Right atrium auricular region (tissue), 2 donors: Measurements from ENCODE around the gene VPS29. TPM values are rescaled to one million over a fixed set of nuclear protein-coding genes. Genes with fewer than 3 reads are reported as not detected.

Experiments used
- DNase-seq: peaks from one replicate; pipeline ENCODE4 v3.0.0-alpha.2; 2019; ENCODE audit warnings: low spot score
- H3K27ac ChIP-seq, 2 donors: fragments of 200-600 bp; sonication (generic); 1 replicate in 1 of 2; 2 replicates in 1 of 2; pipeline ENCODE4 v1.5.1; 2016 to 2019
- H3K27me3 ChIP-seq, 2 donors: fragments of 200-600 bp; sonication (generic); one replicate each; pipeline versions ENCODE4 v1.5.1 to v1.6.0; 2017 to 2019
- H3K36me3 ChIP-seq: fragments of 200-600 bp; sonication (generic); one replicate; pipeline ENCODE4 v1.5.1; 2016
- H3K4me1 ChIP-seq, 2 donors: fragments of 200-600 bp; sonication (generic); one replicate each; pipeline versions ENCODE4 v1.5.1 to v1.6.0; 2017 to 2019
- H3K4me3 ChIP-seq, 2 donors: fragments of 200-600 bp; sonication (generic); 1 replicate in 1 of 2; 2 replicates in 1 of 2; pipeline ENCODE4 v1.5.1; 2017 to 2019; ENCODE audit warnings: mild to moderate bottlenecking in 1 of 2, moderate library complexity in 1 of 2
- H3K9me3 ChIP-seq, 2 donors: fragments of 200-600 bp; sonication (generic); one replicate each; pipeline ENCODE4 v1.5.1; 2019
- total RNA-seq, 2 donors: library from RNA; depleted of rRNA; stranded (reverse); fragments of >200 nt; gene quantifications; one replicate each; pipeline ENCODE4 v1.1.0, GENCODE V29; 2016
- TF ChIP-seq, protein P1 (sequence below), 2 donors: fragments of 200-600 bp; sonication (generic); IDR thresholded peaks; one replicate each; pipeline ENCODE4 v1.5.1; 2019; ENCODE audit warnings: antibody characterized with exemption in 2 of 2

VPS29 gene
- total RNA-seq, 2 donors from 2014 or later: 65.7 to 96.1 TPM

DNA sequence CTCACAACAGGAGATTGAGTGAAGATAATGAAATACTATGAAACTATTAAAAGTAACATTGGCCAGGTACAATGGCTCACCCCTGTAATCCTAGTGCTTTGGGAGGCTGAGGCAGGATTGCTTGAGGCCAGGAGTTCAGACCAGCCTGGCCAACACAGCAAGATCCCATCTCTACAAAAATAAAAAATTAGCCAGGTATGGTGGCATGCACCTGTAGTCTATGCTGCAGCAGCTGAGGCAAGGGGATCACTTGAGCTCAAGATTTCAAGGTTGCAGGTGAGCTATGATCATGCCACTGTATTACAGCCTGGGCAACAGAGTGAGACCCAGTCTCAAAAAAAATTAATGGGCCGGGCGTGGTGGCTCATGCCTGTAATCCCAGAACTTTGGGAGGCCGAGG is 15.1 kb upstream of the VPS29 start:
- Histone ChIP-seq H3K9me3 (no peaks in the 10 kb centered on the region), H3K27me3 (no peaks in the 10 kb centered on the region), H3K27ac (no peak overlapping the region), H3K4me3 (no peak overlapping the region), H3K36me3 (no peaks in the 10 kb centered on the region), H3K4me1 (no peaks in the 10 kb centered on the region)
- TF ChIP-seq, protein P1, sequence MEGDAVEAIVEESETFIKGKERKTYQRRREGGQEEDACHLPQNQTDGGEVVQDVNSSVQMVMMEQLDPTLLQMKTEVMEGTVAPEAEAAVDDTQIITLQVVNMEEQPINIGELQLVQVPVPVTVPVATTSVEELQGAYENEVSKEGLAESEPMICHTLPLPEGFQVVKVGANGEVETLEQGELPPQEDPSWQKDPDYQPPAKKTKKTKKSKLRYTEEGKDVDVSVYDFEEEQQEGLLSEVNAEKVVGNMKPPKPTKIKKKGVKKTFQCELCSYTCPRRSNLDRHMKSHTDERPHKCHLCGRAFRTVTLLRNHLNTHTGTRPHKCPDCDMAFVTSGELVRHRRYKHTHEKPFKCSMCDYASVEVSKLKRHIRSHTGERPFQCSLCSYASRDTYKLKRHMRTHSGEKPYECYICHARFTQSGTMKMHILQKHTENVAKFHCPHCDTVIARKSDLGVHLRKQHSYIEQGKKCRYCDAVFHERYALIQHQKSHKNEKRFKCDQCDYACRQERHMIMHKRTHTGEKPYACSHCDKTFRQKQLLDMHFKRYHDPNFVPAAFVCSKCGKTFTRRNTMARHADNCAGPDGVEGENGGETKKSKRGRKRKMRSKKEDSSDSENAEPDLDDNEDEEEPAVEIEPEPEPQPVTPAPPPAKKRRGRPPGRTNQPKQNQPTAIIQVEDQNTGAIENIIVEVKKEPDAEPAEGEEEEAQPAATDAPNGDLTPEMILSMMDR (IDR thresholded peaks at IDR 0.05): no peak
- no peak for DNase-seq

DNA sequence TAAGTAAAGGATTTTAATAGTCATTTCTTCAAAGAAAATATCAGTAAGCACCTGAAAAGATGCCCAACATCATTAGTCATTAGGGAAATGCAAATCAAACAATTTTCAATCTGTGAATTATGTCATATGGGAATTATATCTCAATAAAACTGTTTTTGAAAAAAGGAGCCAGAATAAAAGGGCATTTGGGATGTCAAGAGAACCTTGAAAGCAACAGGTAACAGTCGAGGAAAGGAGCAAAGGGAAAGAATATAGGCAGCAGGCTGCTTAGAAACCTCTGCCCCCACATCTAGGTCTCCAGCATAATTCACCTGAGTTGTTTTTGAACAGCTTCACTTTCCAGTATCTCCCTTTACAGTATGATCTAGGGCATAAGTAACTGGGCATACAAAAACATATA is 12.5 kb upstream of the VPS29 start:
- Histone ChIP-seq H3K4me3 (no peak overlapping the region), H3K27ac (no peak overlapping the region), H3K36me3 (no peaks in the 10 kb centered on the region), H3K4me1 (no peaks in the 10 kb centered on the region), H3K27me3 (no peaks in the 10 kb centered on the region), H3K9me3 (no peaks in the 10 kb centered on the region)
- TF ChIP-seq, protein P1 (IDR thresholded peaks at IDR 0.05): no peak
- no peak for DNase-seq

DNA sequence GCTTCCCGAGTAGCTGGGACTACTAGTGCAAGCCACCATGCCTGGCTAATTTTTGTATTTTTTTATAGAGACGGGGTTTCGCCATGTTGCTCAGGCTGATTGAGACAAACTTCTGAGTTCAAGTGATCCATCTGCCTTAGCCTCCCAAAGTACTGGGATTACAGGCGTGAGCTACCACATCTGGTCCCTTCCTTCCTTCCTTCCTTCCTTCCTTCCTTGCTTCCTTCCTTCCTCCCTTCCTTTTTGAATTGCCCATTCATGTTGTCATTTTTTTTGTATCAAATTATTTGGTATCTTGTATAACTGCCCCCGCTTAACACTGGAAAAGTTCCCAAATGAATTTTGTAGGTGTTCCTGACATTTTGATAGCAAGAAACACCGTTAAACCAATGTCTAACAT is 11.9 kb upstream of the VPS29 start:
- Histone ChIP-seq H3K4me1 (no peaks in the 10 kb centered on the region), H3K27me3 (no peaks in the 10 kb centered on the region), H3K4me3 (no peak overlapping the region), H3K36me3 (no peaks in the 10 kb centered on the region), H3K9me3 (no peaks in the 10 kb centered on the region), H3K27ac (no peak overlapping the region)
- TF ChIP-seq, protein P1 (IDR thresholded peaks at IDR 0.05): no peak
- no peak for DNase-seq

DNA sequence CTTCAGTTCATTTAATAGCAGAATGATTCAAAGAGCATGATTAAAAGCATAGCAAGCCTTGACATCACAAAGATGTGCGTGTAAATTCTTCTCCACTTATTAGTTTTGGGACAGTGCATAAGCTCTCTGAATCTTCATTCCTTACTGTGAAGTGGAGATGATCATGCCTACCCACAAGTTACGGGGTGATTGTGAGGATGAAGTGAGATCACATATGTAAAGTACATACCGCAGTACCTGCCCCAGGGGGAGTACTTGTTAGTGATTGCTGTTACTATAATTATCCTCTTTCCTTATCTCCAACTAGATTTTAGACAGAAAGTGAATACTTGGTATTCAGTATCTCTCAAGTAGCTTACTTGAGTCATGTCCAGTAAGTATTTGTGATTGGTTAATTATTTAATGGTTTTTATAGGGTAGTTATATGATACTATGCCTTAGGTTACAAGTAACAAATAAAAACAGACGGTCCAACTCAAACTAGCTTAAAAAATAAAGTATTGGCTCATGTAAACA is 6.2 kb upstream of the VPS29 start:
- no peak overlapping the region for H3K4me3 ChIP-seq
- TF ChIP-seq, protein P1 (IDR thresholded peaks at IDR 0.05): no peak
- H3K9me3 ChIP-seq: no peaks in the 10 kb centered on the region
- no peak for DNase-seq
- H3K27me3 ChIP-seq: no peaks in the 10 kb centered on the region
- no peak overlapping the region for H3K27ac ChIP-seq
- no peaks in the 10 kb centered on the region for H3K36me3 ChIP-seq
- H3K4me1 ChIP-seq: no peaks in the 10 kb centered on the region

DNA sequence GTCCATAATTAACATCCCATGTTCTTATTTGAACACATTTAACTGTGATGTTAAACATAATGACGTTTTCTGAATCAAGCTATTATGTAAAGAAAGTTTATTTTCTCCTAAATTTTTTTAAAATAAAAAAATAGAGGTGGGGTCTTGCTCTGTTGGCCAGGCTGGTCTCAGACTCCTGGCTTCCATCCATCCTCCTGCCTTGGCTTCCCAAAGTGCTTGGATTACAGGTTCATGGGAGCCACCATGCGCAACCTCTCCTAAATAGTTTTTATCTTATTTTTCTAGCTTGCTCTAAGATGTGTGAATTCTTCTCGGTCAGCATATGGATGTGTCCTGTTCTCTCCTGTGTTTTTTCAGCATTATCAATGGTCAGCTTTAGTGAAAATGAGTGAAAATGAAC is 3.4 kb upstream of the VPS29 start:
- no peaks in the 10 kb centered on the region for H3K36me3 ChIP-seq
- DNase-seq: no peak
- no peaks in the 10 kb centered on the region for H3K27me3 ChIP-seq
- TF ChIP-seq, protein P1 (IDR thresholded peaks at IDR 0.05): no peak
- no peaks in the 10 kb centered on the region for H3K9me3 ChIP-seq
- H3K27ac ChIP-seq: no peak overlapping the region
- H3K4me1 ChIP-seq: peaks cover 0 to 15% of the 10 kb centered on the region in 2 donors
- H3K4me3 ChIP-seq: no peak overlapping the region

DNA sequence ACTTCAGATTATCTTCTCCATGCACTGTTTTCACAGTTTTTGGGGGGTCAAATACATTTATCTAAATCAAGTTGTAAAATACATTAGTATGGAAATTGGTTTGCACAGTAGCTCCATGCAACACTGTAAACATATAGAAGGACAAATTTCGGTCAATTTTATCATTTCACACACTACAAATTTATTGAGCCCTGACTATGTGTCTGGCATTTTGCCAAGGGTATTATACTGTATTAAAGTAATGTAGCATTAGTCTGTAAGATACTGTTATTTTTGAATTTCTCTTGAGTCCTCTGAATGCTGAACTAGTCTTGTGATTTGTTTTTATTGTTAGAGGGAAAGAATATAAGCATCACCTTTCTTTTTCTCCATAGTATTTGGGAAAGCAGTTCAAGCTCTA is 1.5 kb upstream of the VPS29 start:
- H3K4me3 ChIP-seq: no peak overlapping the region
- H3K9me3 ChIP-seq: no peaks in the 10 kb centered on the region
- TF ChIP-seq, protein P1 (IDR thresholded peaks at IDR 0.05): no peak
- no peak overlapping the region for H3K27ac ChIP-seq
- DNase-seq: no peak
- peaks cover 0 to 34% of the 10 kb centered on the region in 2 donors for H3K4me1 ChIP-seq
- H3K36me3 ChIP-seq: no peaks in the 10 kb centered on the region
- H3K27me3 ChIP-seq: no peaks in the 10 kb centered on the region
